B cell (primary cell): ENCODE measurements around the gene BPIFB6.

ENCODE experiments used
- EZH2 ChIP-seq: IDR thresholded peaks from 2 replicates; pipeline ENCODE4 v1.6.1; 2012; ENCODE audit warnings: borderline replicate concordance, low read depth, mild to moderate bottlenecking, moderate library complexity, low read length; ENCODE audit not compliant: insufficient read depth, poor library complexity, severe bottlenecking
- TF ChIP-seq, protein P1 (sequence below): fragments of 200-600 bp; IDR thresholded peaks from one replicate; pipeline ENCODE4 v1.8.0; 2022; ENCODE audit warnings: antibody characterized with exemption, mild to moderate bottlenecking

DNA sequence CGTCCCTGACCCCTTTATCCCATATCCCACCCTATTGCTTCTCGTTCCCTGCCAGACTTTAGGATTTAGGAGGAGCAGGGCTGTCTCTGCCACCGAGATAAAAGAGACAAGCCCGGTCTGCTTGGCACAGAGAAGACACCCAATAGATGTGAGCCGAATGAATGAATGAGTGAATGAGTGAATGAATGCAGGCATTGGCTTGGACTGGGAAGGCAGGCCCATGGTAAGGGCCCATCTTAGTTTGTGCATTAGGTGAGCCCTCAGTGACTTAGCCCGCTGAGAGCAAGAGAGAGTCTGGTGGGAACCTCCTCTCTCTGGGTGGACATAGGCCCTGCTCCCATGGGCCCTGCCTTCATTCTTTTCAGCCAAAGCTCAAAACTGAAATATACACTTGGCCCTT lies 879 bp upstream of the BPIFB6 start:
- TF ChIP-seq, protein P1, sequence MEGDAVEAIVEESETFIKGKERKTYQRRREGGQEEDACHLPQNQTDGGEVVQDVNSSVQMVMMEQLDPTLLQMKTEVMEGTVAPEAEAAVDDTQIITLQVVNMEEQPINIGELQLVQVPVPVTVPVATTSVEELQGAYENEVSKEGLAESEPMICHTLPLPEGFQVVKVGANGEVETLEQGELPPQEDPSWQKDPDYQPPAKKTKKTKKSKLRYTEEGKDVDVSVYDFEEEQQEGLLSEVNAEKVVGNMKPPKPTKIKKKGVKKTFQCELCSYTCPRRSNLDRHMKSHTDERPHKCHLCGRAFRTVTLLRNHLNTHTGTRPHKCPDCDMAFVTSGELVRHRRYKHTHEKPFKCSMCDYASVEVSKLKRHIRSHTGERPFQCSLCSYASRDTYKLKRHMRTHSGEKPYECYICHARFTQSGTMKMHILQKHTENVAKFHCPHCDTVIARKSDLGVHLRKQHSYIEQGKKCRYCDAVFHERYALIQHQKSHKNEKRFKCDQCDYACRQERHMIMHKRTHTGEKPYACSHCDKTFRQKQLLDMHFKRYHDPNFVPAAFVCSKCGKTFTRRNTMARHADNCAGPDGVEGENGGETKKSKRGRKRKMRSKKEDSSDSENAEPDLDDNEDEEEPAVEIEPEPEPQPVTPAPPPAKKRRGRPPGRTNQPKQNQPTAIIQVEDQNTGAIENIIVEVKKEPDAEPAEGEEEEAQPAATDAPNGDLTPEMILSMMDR = no peak
- no peak for TF ChIP-seq EZH2
